Left renal cortex interstitium (tissue), 4 donors: ENCODE data around the gene MED13L. TPM values are rescaled to one million over a fixed set of nuclear protein-coding genes. Genes with fewer than 3 reads are reported as not detected.

ENCODE experiments used
- DNase-seq, 4 donors: peaks; one replicate each; pipeline ENCODE4 v3.0.0-alpha.2; 2013; ENCODE audit warnings: low read depth in 4 of 4, low spot score in 2 of 4, missing footprints in 1 of 4
- polyA plus RNA-seq, 4 donors: library from polyadenylated mRNA; unstranded; fragments of 120-200 nt; gene quantifications; one replicate each; pipeline ENCODE4 v1.2.1, GENCODE V29; 2013; ENCODE audit not compliant: insufficient read length in 4 of 4

MED13L gene
- polyA plus RNA-seq, 4 donors: 66.8 to 88.0 (median 75.5) TPM

GRCh38 chr12:115957686-115958290 is 319.7 kb downstream of the MED13L start:
- no peak for DNase-seq

- no peak for DNase-seq
These were observed 320.8 kb downstream of the MED13L start for GRCh38 chr12:115956659-115957058.

- DNase-seq: no peak
These were observed 321.3 kb downstream of the MED13L start for GRCh38 chr12:115956236-115956635.

GRCh38 chr12:115953450-115953849 is 324.0 kb downstream of the MED13L start:
- DNase-seq: no peak

DNA sequence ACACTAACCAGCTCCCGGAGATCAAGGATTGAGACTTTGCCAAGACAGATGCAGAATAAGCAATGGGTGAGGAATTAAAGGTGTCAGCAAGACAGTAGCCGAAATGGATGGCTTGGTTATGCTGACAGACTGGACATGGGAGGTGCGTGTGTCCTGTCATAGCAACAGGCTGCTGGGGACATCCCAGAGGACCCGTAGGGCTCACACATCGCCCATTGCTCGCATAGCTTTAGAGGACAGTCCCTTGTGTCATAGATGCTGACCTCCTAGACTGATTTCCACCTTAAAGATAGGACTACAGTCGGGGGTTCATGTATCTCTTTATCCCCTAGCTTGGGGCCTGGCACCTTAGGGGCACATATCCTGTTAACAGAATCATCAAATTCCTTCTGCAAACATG is 324.5 kb downstream of the MED13L start:
- no peak for DNase-seq

- DNase-seq: no peak
These were observed 326.5 kb downstream of the MED13L start for GRCh38 chr12:115950959-115951358.

- DNase-seq: no peak
These were observed 327.8 kb downstream of the MED13L start for GRCh38 chr12:115949675-115950074.

DNA sequence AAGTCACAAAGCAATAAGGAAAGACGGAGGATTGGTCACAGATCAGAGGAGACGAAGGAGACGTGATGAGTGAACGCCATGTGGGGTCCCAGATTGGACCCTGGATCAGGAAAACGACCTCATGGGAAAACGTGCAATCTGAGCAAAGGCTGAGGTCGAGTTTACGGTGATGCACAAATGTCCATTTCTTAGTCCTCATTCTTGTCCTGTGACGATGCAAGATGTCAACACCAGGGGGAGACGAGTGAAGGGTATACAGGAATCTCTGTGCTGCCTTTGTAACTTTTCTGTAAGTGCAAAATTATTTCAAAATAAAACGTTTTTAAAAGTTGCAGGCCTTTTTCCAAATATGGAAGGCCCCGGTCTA is 329.8 kb downstream of the MED13L start:
- no peak for DNase-seq

DNA sequence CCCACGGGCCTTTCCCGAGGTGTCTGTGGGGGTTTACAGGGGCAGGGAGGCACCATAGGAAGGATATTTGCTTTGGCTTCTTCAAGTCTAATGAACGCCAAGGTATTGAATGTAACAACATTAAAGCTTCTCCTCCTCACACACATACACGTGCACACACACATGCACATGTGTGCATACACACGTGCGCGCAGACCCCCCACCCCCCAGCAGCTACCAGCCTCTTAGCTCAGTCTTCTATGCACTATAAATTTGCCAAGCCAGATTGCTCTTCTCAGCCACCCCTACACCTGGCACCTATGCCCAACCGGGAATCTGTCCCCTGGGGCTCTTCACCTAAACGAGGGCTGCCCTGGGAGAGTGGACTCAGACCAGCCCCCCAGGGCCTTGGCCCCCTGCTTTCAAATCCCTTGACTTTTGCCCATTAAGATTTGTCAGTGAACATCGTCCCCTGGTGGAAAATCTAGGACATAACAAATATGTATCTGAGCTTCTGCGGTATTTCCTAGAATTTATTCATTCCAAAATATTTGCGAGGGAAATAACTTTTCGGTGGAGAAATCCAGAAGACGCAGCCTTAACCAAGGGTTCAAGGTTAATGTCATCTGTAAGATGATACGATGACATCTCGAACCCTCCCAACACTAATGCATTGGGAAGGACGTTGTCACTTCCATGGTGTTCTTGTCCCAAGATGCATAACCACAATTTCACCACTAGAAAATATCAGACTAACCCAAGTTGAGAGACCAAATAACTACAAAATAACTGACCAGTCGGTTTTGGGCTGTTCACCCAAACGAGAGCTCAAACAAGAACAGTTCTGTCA is 330.4 kb downstream of the MED13L start:
- no peak for DNase-seq

DNA sequence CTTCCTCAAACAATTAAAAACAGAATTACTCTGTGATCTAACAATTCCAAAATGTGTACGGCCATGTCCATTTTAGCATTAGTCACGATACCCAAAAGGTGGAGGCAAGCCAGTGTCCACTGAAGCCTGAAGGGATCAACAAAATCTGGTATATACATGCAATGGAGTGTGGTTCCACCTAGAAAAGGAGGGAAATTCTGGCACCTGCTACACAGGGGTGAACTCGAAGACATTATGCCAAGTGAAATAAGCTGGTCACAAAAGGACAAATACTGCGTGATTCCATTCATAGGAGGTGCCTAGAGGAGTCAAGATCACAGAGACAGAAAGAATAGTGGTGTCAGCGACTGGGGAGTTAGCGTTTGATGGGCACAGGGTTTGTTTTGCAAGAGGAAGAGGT is 331.4 kb downstream of the MED13L start:
- DNase-seq: no peak

- DNase-seq: no peak
These were observed 332.0 kb downstream of the MED13L start for GRCh38 chr12:115945491-115945885.

DNA sequence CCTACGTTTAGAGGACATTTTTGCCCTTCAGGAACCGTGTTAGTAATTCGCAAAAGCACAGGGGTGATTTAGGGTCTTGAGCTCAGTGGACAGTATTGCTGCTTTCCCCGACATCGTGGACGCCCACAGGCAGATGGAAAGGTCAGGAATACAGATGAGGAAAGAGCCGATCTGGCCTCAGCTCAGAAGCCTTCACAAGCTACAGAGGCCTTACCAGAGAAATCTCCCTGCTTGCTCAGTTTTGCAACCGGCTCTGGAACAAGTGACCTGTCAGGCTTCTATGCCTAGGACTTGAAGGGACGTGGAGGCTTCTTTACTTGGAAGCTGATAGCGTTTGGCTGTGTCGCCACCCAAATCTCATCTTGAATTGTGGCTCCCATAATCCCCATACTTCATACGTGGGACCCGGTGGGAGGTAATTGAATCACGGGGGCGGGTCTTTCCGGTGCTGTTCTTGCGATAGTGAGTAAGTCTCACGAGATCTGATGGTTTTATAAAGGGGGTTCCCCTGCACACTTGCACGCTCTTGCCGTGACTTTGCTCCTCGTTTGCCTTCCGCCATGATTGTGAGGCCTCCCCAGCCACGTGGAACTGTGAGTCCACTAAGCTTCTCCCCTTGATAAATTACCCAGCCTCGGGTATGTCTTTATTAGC is 332.5 kb downstream of the MED13L start:
- no peak for DNase-seq

- DNase-seq: no peak
These were observed 333.1 kb downstream of the MED13L start for GRCh38 chr12:115944392-115944742.

DNA sequence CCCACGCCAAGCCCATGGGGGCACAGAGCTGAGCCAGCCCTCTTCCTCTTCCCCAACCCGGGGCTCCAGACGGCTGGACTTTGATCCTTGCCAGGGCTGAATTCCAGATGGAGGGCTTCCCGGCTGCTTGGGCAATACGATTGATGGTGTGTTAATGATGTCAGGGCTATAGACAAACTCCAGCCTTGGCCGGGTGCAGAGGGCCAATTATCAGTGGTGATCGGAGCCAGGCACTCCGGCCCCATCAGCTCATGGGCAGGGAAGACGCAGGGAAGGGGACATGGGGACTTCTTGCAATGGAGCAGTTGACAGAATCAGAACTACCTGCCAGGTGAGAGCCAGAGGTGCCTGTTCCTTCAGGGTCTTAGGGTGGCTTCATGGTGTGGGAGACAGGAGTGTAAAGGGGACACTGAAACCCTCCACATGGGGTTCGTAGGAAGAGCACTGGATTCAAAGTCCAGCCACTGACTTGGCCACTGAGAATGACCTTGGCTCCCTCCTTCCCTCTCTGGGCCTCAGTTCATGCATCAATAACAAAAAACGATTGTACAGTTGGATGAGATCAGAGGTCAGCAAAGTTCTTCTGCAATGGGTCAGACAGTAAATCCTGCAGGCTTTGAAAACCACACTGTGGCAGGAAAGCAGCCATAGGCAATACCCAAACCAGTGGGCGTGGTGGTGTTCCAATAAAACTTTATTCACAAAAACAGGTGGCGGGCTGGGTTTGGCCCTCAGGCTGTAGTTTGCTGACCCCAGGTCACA is 333.7 kb downstream of the MED13L start:
- no peak for DNase-seq

- DNase-seq: no peak
These were observed 334.2 kb downstream of the MED13L start for GRCh38 chr12:115943310-115943629.

DNA sequence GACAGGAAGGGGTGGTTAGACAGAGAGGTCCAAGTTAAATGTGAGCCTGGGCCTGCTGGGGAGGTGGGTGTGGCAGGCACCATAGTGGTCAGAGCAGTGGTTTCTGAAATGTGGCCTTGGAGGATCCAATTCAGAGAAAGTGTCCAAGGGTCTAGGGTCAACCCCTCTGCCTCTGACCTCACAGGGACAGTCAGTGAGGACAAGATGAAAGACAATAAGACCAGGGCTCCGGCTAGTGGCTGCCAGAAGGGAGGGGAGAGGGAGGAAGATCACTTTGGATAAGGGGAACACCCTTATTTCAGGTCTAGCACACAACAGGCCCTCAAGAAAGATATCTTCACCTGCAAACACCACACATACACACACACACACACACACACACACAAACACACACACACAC is 335.1 kb downstream of the MED13L start:
- DNase-seq: no peak

DNA sequence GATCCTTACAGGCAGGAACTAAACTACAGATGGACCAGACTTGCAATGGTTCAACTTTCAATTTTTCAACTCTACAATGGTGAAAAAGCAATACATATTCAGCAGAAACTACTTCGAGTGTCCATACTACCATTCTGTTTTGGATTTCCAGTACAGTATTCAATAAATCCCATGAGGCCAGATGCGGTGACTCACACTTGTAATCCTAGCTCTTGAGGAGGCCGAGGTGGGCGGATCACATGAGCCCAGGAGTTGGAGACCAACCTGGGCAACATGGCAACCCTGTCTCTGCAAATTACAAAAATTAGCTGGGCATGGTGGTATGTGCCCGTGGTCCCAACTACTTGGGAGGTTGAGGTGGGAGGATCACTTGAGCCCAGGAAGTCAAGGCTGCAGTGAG is 336.1 kb downstream of the MED13L start:
- DNase-seq: no peak

GRCh38 chr12:115938794-115939377 is 338.6 kb downstream of the MED13L start:
- DNase-seq: no peak

DNA sequence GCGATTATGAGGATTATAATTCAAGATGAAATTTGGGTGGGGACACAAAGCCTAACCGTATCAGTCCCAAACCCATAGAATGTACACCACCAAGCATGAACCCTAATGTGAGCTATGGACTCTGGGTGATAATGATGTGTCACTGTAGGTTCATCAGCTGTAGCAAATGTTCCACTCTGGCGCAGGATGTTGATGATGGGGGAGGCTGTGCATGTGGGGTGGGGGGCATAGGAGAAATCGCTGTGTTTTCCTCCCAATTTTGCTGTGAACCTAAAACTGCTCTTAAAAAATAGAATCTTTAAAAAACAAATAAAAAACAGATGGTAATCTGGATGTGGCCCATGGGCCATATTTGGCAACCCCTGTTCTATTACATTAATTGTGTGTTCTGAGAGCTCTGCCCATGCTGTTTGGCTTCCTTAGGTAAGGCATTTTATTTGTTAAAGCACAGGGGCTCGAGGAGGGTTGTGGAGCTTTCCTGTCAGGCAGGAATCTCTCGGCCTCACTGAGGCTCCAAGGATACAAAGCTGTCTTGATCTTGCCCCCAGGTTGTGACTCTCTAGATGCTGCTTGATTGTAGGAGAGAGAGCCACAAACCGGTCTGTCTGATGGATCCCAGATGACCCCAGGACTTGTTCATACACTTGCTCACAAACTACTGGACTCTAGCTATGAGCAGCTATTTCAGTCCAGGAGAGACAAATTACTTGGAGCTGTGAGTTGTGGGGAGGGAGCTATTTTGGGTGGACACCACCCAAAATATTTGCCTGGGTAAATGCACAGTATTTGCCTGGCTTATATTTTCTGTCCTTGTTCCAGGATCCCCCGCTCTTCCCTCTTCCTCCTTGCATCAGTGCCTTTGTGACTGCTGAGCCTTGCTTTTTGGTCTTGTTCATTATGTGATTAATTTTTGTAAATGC is 340.2 kb downstream of the MED13L start:
- no peak for DNase-seq

GRCh38 chr12:115934877-115935276 is 342.6 kb downstream of the MED13L start:
- DNase-seq: no peak
